T-helper 1 cell treated with Interleukin-12 subunit alpha and Interleukin-12 subunit beta and Interleukin-4 antibody, amounts not matched to agents 30 μg/mL and 1 μg/mL, for 36 hours (primary cell): ENCODE measurements around the gene GAL3ST3.
"Not testable (repeated sequence)": the region's sequence is repeated elsewhere in the genome, so short reads cannot be mapped to it uniquely, and the experiment has no call there.

ENCODE experiments used
- H3K27ac Mint-ChIP-seq: one replicate; pipeline ENCODE4 v1.8.0; 2021; ENCODE audit warnings: mild to moderate bottlenecking, mixed read lengths
- H3K27me3 Mint-ChIP-seq: one replicate; pipeline ENCODE4 v1.8.0; 2021; ENCODE audit warnings: low read depth, mixed read lengths
- H3K36me3 Mint-ChIP-seq: one replicate; pipeline ENCODE4 v1.8.0; 2021; ENCODE audit warnings: low read depth, mixed read lengths
- H3K4me1 Mint-ChIP-seq: one replicate; pipeline ENCODE4 v1.8.0; 2021; ENCODE audit warnings: low read depth, mixed read lengths
- H3K4me3 Mint-ChIP-seq: one replicate; pipeline ENCODE4 v1.8.0; 2021; ENCODE audit warnings: mild to moderate bottlenecking, moderate library complexity, mixed read lengths
- H3K9me3 Mint-ChIP-seq: one replicate; pipeline ENCODE4 v1.8.0; 2021; ENCODE audit warnings: mixed read lengths

The GAL3ST3 gene

GRCh38 chr11:66048547-66049323 lies at the start of gene GAL3ST3:
GAL3ST3 (minus strand) TSS chr11:66049161; CDS start chr11:66045415, 3,746 bp downstream.
- H3K36me3 Mint-ChIP-seq, result peaks cover 11% of the 10 kb centered on the region
- H3K27ac Mint-ChIP-seq, result no peak within 1 kb of the TSS
- H3K9me3 Mint-ChIP-seq, result no peaks in the 10 kb centered on the region
- H3K27me3 Mint-ChIP-seq, result peaks cover 5% of the 10 kb centered on the region
- H3K4me1 Mint-ChIP-seq, result peaks cover 35% of the 10 kb centered on the region
- H3K4me3 Mint-ChIP-seq, result no peak within 1 kb of the TSS

GRCh38 chr11:66092125-66092524 lies 43.2 kb upstream of the GAL3ST3 start:
- not testable (repeated sequence) for H3K9me3 Mint-ChIP-seq, H3K27ac Mint-ChIP-seq, H3K36me3 Mint-ChIP-seq, H3K4me3 Mint-ChIP-seq, H3K4me1 Mint-ChIP-seq, H3K27me3 Mint-ChIP-seq

GRCh38 chr11:66090288-66090687 lies 41.3 kb upstream of the GAL3ST3 start:
- Mint-ChIP-seq H3K4me1 (no peaks in the 10 kb centered on the region), H3K36me3 (peaks cover 1% of the 10 kb centered on the region), H3K27ac (no peak overlapping the region), H3K27me3 (no peaks in the 10 kb centered on the region), H3K9me3 (peaks cover 4% of the 10 kb centered on the region), H3K4me3 (no peak overlapping the region)

- Mint-ChIP-seq H3K36me3 (peaks cover 1% of the 10 kb centered on the region), H3K4me3 (no peak overlapping the region), H3K27ac (no peak overlapping the region), H3K4me1 (peaks cover 2% of the 10 kb centered on the region), H3K9me3 (peaks cover 4% of the 10 kb centered on the region), H3K27me3 (no peaks in the 10 kb centered on the region)
These were observed 40.1 kb upstream of the GAL3ST3 start for GRCh38 chr11:66089067-66089466.

GRCh38 chr11:66087148-66087908 lies 38.4 kb upstream of the GAL3ST3 start:
- Mint-ChIP-seq H3K36me3 (peaks cover 1% of the 10 kb centered on the region), H3K27ac (no peak overlapping the region), H3K4me3 (no peak overlapping the region), H3K9me3 (peaks cover 4% of the 10 kb centered on the region), H3K4me1 (peaks cover 10% of the 10 kb centered on the region), H3K27me3 (no peaks in the 10 kb centered on the region)

- Mint-ChIP-seq H3K4me1 (peaks cover 29% of the 10 kb centered on the region), H3K4me3 (no peak overlapping the region), H3K27me3 (no peaks in the 10 kb centered on the region), H3K36me3 (peaks cover 4% of the 10 kb centered on the region), H3K27ac (no peak overlapping the region), H3K9me3 (no peaks in the 10 kb centered on the region)
These were observed 36.0 kb upstream of the GAL3ST3 start for GRCh38 chr11:66084821-66085475.

- peaks cover 9% of the 10 kb centered on the region for H3K36me3 Mint-ChIP-seq
- H3K27me3 Mint-ChIP-seq, result no peaks in the 10 kb centered on the region
- H3K4me3 Mint-ChIP-seq, result no peak overlapping the region
- no peak overlapping the region for H3K27ac Mint-ChIP-seq
- H3K9me3 Mint-ChIP-seq, result no peaks in the 10 kb centered on the region
- peaks cover 39% of the 10 kb centered on the region for H3K4me1 Mint-ChIP-seq
These were observed 34.8 kb upstream of the GAL3ST3 start for GRCh38 chr11:66083767-66084166.

- H3K4me3 Mint-ChIP-seq, result no peak overlapping the region
- peaks cover 44% of the 10 kb centered on the region for H3K4me1 Mint-ChIP-seq
- H3K9me3 Mint-ChIP-seq, result no peaks in the 10 kb centered on the region
- no peaks in the 10 kb centered on the region for H3K27me3 Mint-ChIP-seq
- H3K27ac Mint-ChIP-seq, result no peak overlapping the region
- H3K36me3 Mint-ChIP-seq, result peaks cover 14% of the 10 kb centered on the region
These were observed 34.2 kb upstream of the GAL3ST3 start for GRCh38 chr11:66082946-66083698.

- Mint-ChIP-seq H3K4me3 (peak overlapping the region; percentile 91), H3K4me1 (peaks cover 48% of the 10 kb centered on the region), H3K27me3 (no peaks in the 10 kb centered on the region), H3K9me3 (no peaks in the 10 kb centered on the region), H3K27ac (peak overlapping the region; percentile 97), H3K36me3 (peaks cover 21% of the 10 kb centered on the region)
These were observed 32.5 kb upstream of the GAL3ST3 start for GRCh38 chr11:66081505-66081904.

GRCh38 chr11:66080055-66080817 lies 31.3 kb upstream of the GAL3ST3 start:
- H3K27ac Mint-ChIP-seq, result peak overlapping the region; percentile 65
- H3K27me3 Mint-ChIP-seq, result no peaks in the 10 kb centered on the region
- H3K9me3 Mint-ChIP-seq, result no peaks in the 10 kb centered on the region
- peaks cover 48% of the 10 kb centered on the region for H3K4me1 Mint-ChIP-seq
- peak overlapping the region; percentile 91 for H3K4me3 Mint-ChIP-seq
- peaks cover 21% of the 10 kb centered on the region for H3K36me3 Mint-ChIP-seq

- H3K36me3 Mint-ChIP-seq, result peaks cover 28% of the 10 kb centered on the region
- H3K27ac Mint-ChIP-seq, H3K27me3 Mint-ChIP-seq, H3K4me3 Mint-ChIP-seq, H3K9me3 Mint-ChIP-seq: not testable (repeated sequence)
- peaks cover 48% of the 10 kb centered on the region for H3K4me1 Mint-ChIP-seq
These were observed 30.0 kb upstream of the GAL3ST3 start for GRCh38 chr11:66078949-66079348.

GRCh38 chr11:66077927-66078326 lies 29.0 kb upstream of the GAL3ST3 start:
- peaks cover 34% of the 10 kb centered on the region for H3K36me3 Mint-ChIP-seq
- H3K4me3 Mint-ChIP-seq, result no peak overlapping the region
- peak overlapping the region; percentile 24 for H3K27ac Mint-ChIP-seq

GRCh38 chr11:66076561-66076960 lies 27.6 kb upstream of the GAL3ST3 start:
- Mint-ChIP-seq H3K27ac (no peak overlapping the region), H3K4me3 (no peak overlapping the region), H3K9me3 (no peaks in the 10 kb centered on the region), H3K4me1 (peaks cover 54% of the 10 kb centered on the region), H3K27me3 (no peaks in the 10 kb centered on the region), H3K36me3 (peaks cover 37% of the 10 kb centered on the region)

More at GRCh38 chr11:66077927-66078326, 29.0 kb upstream of the GAL3ST3 start:
- no peaks in the 10 kb centered on the region for H3K27me3 Mint-ChIP-seq
- no peaks in the 10 kb centered on the region for H3K9me3 Mint-ChIP-seq
- H3K4me1 Mint-ChIP-seq, result peaks cover 46% of the 10 kb centered on the region
